AG08395 (cell line): ENCODE data around the gene COLEC11.
"Not testable (repeated sequence)": the region's sequence is repeated elsewhere in the genome, so short reads cannot be mapped to it uniquely, and the experiment has no call there.

Experiments used
- DNase-seq: peaks from one replicate; pipeline ENCODE4 v3.0.0; 2012; ENCODE audit warnings: mixed read lengths, low spot score

Gene COLEC11

GRCh38 chr2:3594493-3595281 is at the start of gene COLEC11:
TSS of gene COLEC11 (plus strand) at chr2:3595112. CDS start at chr2:3604341, 9,229 bp downstream.
- peak; percentile 42 for DNase-seq

GRCh38 chr2:3545788-3546478 is 49.0 kb upstream of the COLEC11 start:
- DNase-seq: no peak

- no peak for DNase-seq
Observed at GRCh38 chr2:3547915-3548314, 47.0 kb upstream of the COLEC11 start.

GRCh38 chr2:3553946-3554345 is 41.0 kb upstream of the COLEC11 start:
- DNase-seq: no peak

GRCh38 chr2:3557639-3558204 is 37.2 kb upstream of the COLEC11 start:
- DNase-seq: no peak

- peak; percentile 100 for DNase-seq
Observed at GRCh38 chr2:3558205-3559014, 36.5 kb upstream of the COLEC11 start, which contains the start of gene RNASEH1. TSS of gene RNASEH1 (minus strand) at chr2:3558333. CDS start at chr2:3558260, 73 bp downstream.

- DNase-seq: no peak
Observed at GRCh38 chr2:3563521-3563976, 31.4 kb upstream of the COLEC11 start.

- no peak for DNase-seq
Observed at GRCh38 chr2:3565117-3565516, 29.8 kb upstream of the COLEC11 start.

GRCh38 chr2:3566806-3567205 is 28.1 kb upstream of the COLEC11 start:
- DNase-seq: no peak

- DNase-seq: not testable (repeated sequence)
Observed at GRCh38 chr2:3569656-3570055, 25.3 kb upstream of the COLEC11 start.

- no peak for DNase-seq
Observed at GRCh38 chr2:3571284-3571683, 23.6 kb upstream of the COLEC11 start.

- DNase-seq: no peak
Observed at GRCh38 chr2:3572620-3573019, 22.3 kb upstream of the COLEC11 start.

GRCh38 chr2:3574155-3574554 is 20.8 kb upstream of the COLEC11 start:
- DNase-seq: no peak

- DNase-seq: no peak
Observed at GRCh38 chr2:3575534-3576262, 19.2 kb upstream of the COLEC11 start.

GRCh38 chr2:3576263-3576630 is 18.7 kb upstream of the COLEC11 start:
- not testable (repeated sequence) for DNase-seq

- no peak for DNase-seq
Observed at GRCh38 chr2:3578987-3579386, 15.9 kb upstream of the COLEC11 start.

- DNase-seq: no peak
Observed at GRCh38 chr2:3580449-3580848, 14.5 kb upstream of the COLEC11 start.

GRCh38 chr2:3581367-3582262 is 13.3 kb upstream of the COLEC11 start:
- DNase-seq: no peak

- no peak for DNase-seq
Observed at GRCh38 chr2:3584076-3584475, 10.8 kb upstream of the COLEC11 start.

GRCh38 chr2:3584608-3585260 is 10.2 kb upstream of the COLEC11 start:
- no peak for DNase-seq
